HG03064 (cell line): ENCODE measurements around the gene IGLL5.
"Not testable (repeated sequence)": the region's sequence is repeated elsewhere in the genome, so short reads cannot be mapped to it uniquely, and the experiment has no call there.

ENCODE experiments used
- ATAC-seq: cut with Tn5 transposase; IDR thresholded peaks from one replicate; pipeline ENCODE4 v1.9.1; 2021; ENCODE audit warnings: low read depth; ENCODE audit not compliant: unreplicated experiment

IGLL5 gene

GRCh38 chr22:22912135-22912987, 24.7 kb downstream of the IGLL5 start:
- no peak for ATAC-seq

GRCh38 chr22:22912988-22913253, 25.3 kb downstream of the IGLL5 start:
- no peak for ATAC-seq

GRCh38 chr22:22913989-22914388, 26.4 kb downstream of the IGLL5 start:
- ATAC-seq = no peak

GRCh38 chr22:22914726-22915669, 27.4 kb downstream of the IGLL5 start:
- no peak for ATAC-seq

- ATAC-seq = no peak
Measured at GRCh38 chr22:22915670-22916035, 28.0 kb downstream of the IGLL5 start.

- no peak for ATAC-seq
Measured at GRCh38 chr22:22916215-22916951, 28.8 kb downstream of the IGLL5 start.

- no peak for ATAC-seq
Measured at GRCh38 chr22:22916952-22917290, 29.3 kb downstream of the IGLL5 start.

GRCh38 chr22:22917377-22917776, 29.8 kb downstream of the IGLL5 start:
- ATAC-seq = no peak

- ATAC-seq = no peak
Measured at GRCh38 chr22:22918297-22918965, 30.8 kb downstream of the IGLL5 start.

- ATAC-seq = no peak
Measured at GRCh38 chr22:22919041-22919440, 31.4 kb downstream of the IGLL5 start.

GRCh38 chr22:22920104-22920654, 32.6 kb downstream of the IGLL5 start:
- ATAC-seq = no peak

GRCh38 chr22:22920910-22921550, 33.4 kb downstream of the IGLL5 start:
- no peak for ATAC-seq

GRCh38 chr22:22921575-22921974, 34.0 kb downstream of the IGLL5 start:
- no peak for ATAC-seq

GRCh38 chr22:22922092-22922953, 34.7 kb downstream of the IGLL5 start:
- ATAC-seq = not testable (repeated sequence)

GRCh38 chr22:22922954-22923319, 35.3 kb downstream of the IGLL5 start:
- ATAC-seq = no peak

- ATAC-seq = no peak
Measured at GRCh38 chr22:22923379-22923778, 35.8 kb downstream of the IGLL5 start.

- no peak for ATAC-seq
Measured at GRCh38 chr22:22923930-22924329, 36.3 kb downstream of the IGLL5 start.

GRCh38 chr22:22924369-22925145, 36.9 kb downstream of the IGLL5 start:
- no peak for ATAC-seq
